Activated CD4-positive, CD25-positive, alpha-beta regulatory T cell treated with anti-CD3 and anti-CD28 coated beads, Interleukin-2, amount 50 U/mL, for 16 hours (primary cell): Measurements from ENCODE around the gene DSE.

Source experiments
- DNase-seq: peaks from one replicate; pipeline ENCODE4 v3.0.0-alpha.2; 2020; ENCODE audit warnings: low read depth, low spot score

Gene DSE

GRCh38 chr6:116387374-116387773, 16.6 kb downstream of the DSE start:
- DNase-seq, result no peak

GRCh38 chr6:116388924-116389323, 18.2 kb downstream of the DSE start:
- DNase-seq, result no peak

GRCh38 chr6:116389357-116389756, 18.6 kb downstream of the DSE start:
- no peak for DNase-seq

- DNase-seq, result no peak
These were observed 19.8 kb downstream of the DSE start for GRCh38 chr6:116390581-116390980.

- DNase-seq, result no peak
These were observed 21.6 kb downstream of the DSE start for GRCh38 chr6:116392132-116393013.

GRCh38 chr6:116393430-116393829, 22.7 kb downstream of the DSE start:
- no peak for DNase-seq

GRCh38 chr6:116395647-116396046, 24.9 kb downstream of the DSE start:
- no peak for DNase-seq

- no peak for DNase-seq
These were observed 25.7 kb downstream of the DSE start for GRCh38 chr6:116396441-116396840.

- DNase-seq, result no peak
These were observed 27.2 kb downstream of the DSE start for GRCh38 chr6:116397914-116398313.

- DNase-seq, result no peak
These were observed 27.7 kb downstream of the DSE start for GRCh38 chr6:116398316-116399010.

- no peak for DNase-seq
These were observed 28.5 kb downstream of the DSE start for GRCh38 chr6:116399287-116399686.

- DNase-seq, result no peak
These were observed 29.6 kb downstream of the DSE start for GRCh38 chr6:116400328-116400727.

GRCh38 chr6:116402108-116402937, 31.6 kb downstream of the DSE start:
- DNase-seq, result no peak

- no peak for DNase-seq
These were observed 32.5 kb downstream of the DSE start for GRCh38 chr6:116403205-116403604.

GRCh38 chr6:116404696-116405095, 33.9 kb downstream of the DSE start:
- DNase-seq, result no peak

GRCh38 chr6:116405138-116405537, 34.4 kb downstream of the DSE start:
- no peak for DNase-seq

- no peak for DNase-seq
These were observed 35.1 kb downstream of the DSE start for GRCh38 chr6:116405652-116406356.

GRCh38 chr6:116406678-116407345, 36.1 kb downstream of the DSE start:
- no peak for DNase-seq

GRCh38 chr6:116408491-116408890, 37.7 kb downstream of the DSE start:
- DNase-seq, result no peak

GRCh38 chr6:116409756-116410155, 39.0 kb downstream of the DSE start:
- no peak for DNase-seq

GRCh38 chr6:116411284-116411623, 40.5 kb downstream of the DSE start:
- no peak for DNase-seq
